Keratinocyte (primary cell): Measurements from ENCODE around the gene KLRC1. TPM values are rescaled to one million over a fixed set of nuclear protein-coding genes. Genes with fewer than 3 reads are reported as not detected.

Experiments
- DNase-seq: peaks from one replicate; pipeline ENCODE4 v3.0.0-alpha.2; 2011; ENCODE audit warnings: low read depth, missing footprints, low spot score
- FAIRE-seq: peaks from 2 replicates; lab custom pipeline; 2011; peaks lifted over from hg19 to GRCh38; lab: Jason Lieb, UNC
- H2AFZ ChIP-seq: 2 replicates; pipeline ENCODE4 v1.6.0; 2012; ENCODE audit warnings: low read length, control low read depth, inconsistent platforms; ENCODE audit not compliant: control insufficient read depth
- H3K27ac ChIP-seq: 2 replicates; pipeline ENCODE4 v1.5.1; 2011; ENCODE audit warnings: low read length; ENCODE audit not compliant: control insufficient read depth, insufficient read depth
- H3K27me3 ChIP-seq: 3 replicates; pipeline ENCODE4 v1.6.0; 2011; ENCODE audit warnings: low read length; ENCODE audit not compliant: control insufficient read depth, insufficient read depth; ENCODE audit errors: extremely low read depth
- H3K36me3 ChIP-seq, 2 experiments: 2 replicates in 1 of 2; 3 replicates in 1 of 2; pipeline ENCODE4 v1.5.1; 2011; ENCODE audit warnings: low read length in 2 of 2, mild to moderate bottlenecking in 1 of 2; ENCODE audit not compliant: control insufficient read depth in 2 of 2, insufficient read depth in 2 of 2; ENCODE audit errors: extremely low read depth in 1 of 2
- H3K4me1 ChIP-seq: 3 replicates; pipeline ENCODE4 v1.5.1; 2011; ENCODE audit warnings: low read length; ENCODE audit not compliant: control insufficient read depth, insufficient read depth; ENCODE audit errors: extremely low read depth
- H3K4me2 ChIP-seq: 3 replicates; pipeline ENCODE4 v1.6.0; 2011; ENCODE audit warnings: low read depth, low read length; ENCODE audit not compliant: control insufficient read depth, insufficient read depth; ENCODE audit errors: extremely low read depth
- H3K4me3 ChIP-seq, 3 experiments: fragments of 200-600 bp in 1 of 3; sonication (generic) in 1 of 3; 2 replicates in 2 of 3; 3 replicates in 1 of 3; pipeline ENCODE4 v1.5.1; 2011 to 2016; ENCODE audit warnings: low read length in 3 of 3, mild to moderate bottlenecking in 3 of 3, control low read depth in 2 of 3, inconsistent platforms in 1 of 3, low read depth in 1 of 3, mixed read lengths in 1 of 3, mixed run types in 1 of 3, moderate library complexity in 1 of 3; ENCODE audit not compliant: control insufficient read depth in 2 of 3, insufficient read depth in 2 of 3; ENCODE audit errors: extremely low read depth in 1 of 3
- H3K79me2 ChIP-seq: 2 replicates; pipeline ENCODE4 v1.6.0; 2012; ENCODE audit warnings: low read length; ENCODE audit not compliant: control insufficient read depth, insufficient read depth
- H3K9ac ChIP-seq: 3 replicates; pipeline ENCODE4 v1.6.0; 2011; ENCODE audit warnings: low read length; ENCODE audit not compliant: control insufficient read depth, insufficient read depth; ENCODE audit errors: extremely low read depth
- H3K9me1 ChIP-seq: 3 replicates; pipeline ENCODE4 v1.6.0; 2011; ENCODE audit warnings: low read length; ENCODE audit not compliant: control insufficient read depth, insufficient read depth; ENCODE audit errors: extremely low read depth
- H3K9me3 ChIP-seq: 2 replicates; pipeline ENCODE4 v1.5.1; 2012; ENCODE audit warnings: low read depth, low read length; ENCODE audit not compliant: control insufficient read depth
- H4K20me1 ChIP-seq: 3 replicates; pipeline ENCODE4 v1.6.0; 2011; ENCODE audit warnings: low read length; ENCODE audit not compliant: control insufficient read depth, insufficient read depth; ENCODE audit errors: extremely low read depth
- EZH2 ChIP-seq: IDR thresholded peaks from one replicate; pipeline ENCODE4 v1.6.1; 2012; ENCODE audit warnings: inconsistent platforms, mild to moderate bottlenecking, low read length, moderate library complexity
- dilution Hi-C: fragments of 300-500 bp; cut with MboI; formaldehyde crosslinking; loops from one replicate; pipeline ENCODE4 v1.7.0; 2020; ENCODE audit warnings: low sequenced_read_pairs; ENCODE audit not compliant: extremely low pct_ligation_motif_present
- polyA plus RNA-seq, 5 experiments: library from polyadenylated mRNA; depleted of rRNA in 3 of 5; stranded (reverse) in 3 of 5; stranded (forward) in 1 of 5; unstranded in 1 of 5; fragments of >200 nt; gene quantifications; 1 replicate in 1 of 5; 2 replicates in 3 of 5; 3 replicates in 1 of 5; pipeline versions ENCODE4 v1.2.1 to v1.2.3, GENCODE V29; 2011 to 2012; ENCODE audit warnings: missing spikeins in 2 of 5, low read depth in 1 of 5, low replicate concordance in 1 of 5
- TF ChIP-seq, protein P1 (sequence below), 3 experiments: IDR thresholded peaks in 1 of 3; conservative IDR thresholded peaks in 1 of 3; optimal IDR thresholded peaks in 1 of 3; 2 replicates in 2 of 3; 3 replicates in 1 of 3; pipeline versions ENCODE3 to v1.5.1; 2011; ENCODE audit warnings: low read length in 3 of 3, mild to moderate bottlenecking in 3 of 3, moderate library complexity in 2 of 3, control low read depth in 1 of 3, inconsistent platforms in 1 of 3; ENCODE audit not compliant: insufficient read depth in 2 of 3; ENCODE audit errors: extremely low read depth in 1 of 3

KLRC1 gene
- polyA plus RNA-seq, 1 donor (not counting 4 experiments of a cell fraction or from before 2014, with no cell fraction given): 0.07 TPM

GRCh38 chr12:10455766-10456165 is 2.6 kb upstream of the KLRC1 start:
- Histone ChIP-seq H3K4me3 (no peak overlapping the region), H3K27ac (no peak overlapping the region), H3K9me3 (no peaks in the 10 kb centered on the region), H3K9me1 (no peaks in the 10 kb centered on the region), H3K36me3 (no peaks in the 10 kb centered on the region), H3K4me1 (no peaks in the 10 kb centered on the region), H4K20me1 (no peaks in the 10 kb centered on the region), H3K79me2 (no peaks in the 10 kb centered on the region), H3K9ac (no peak overlapping the region), H2AFZ (no peak overlapping the region), H3K4me2 (no peak overlapping the region), H3K27me3 (no peaks in the 10 kb centered on the region)
- dilution Hi-C loops: no loop called here
- TF ChIP-seq, protein P1, sequence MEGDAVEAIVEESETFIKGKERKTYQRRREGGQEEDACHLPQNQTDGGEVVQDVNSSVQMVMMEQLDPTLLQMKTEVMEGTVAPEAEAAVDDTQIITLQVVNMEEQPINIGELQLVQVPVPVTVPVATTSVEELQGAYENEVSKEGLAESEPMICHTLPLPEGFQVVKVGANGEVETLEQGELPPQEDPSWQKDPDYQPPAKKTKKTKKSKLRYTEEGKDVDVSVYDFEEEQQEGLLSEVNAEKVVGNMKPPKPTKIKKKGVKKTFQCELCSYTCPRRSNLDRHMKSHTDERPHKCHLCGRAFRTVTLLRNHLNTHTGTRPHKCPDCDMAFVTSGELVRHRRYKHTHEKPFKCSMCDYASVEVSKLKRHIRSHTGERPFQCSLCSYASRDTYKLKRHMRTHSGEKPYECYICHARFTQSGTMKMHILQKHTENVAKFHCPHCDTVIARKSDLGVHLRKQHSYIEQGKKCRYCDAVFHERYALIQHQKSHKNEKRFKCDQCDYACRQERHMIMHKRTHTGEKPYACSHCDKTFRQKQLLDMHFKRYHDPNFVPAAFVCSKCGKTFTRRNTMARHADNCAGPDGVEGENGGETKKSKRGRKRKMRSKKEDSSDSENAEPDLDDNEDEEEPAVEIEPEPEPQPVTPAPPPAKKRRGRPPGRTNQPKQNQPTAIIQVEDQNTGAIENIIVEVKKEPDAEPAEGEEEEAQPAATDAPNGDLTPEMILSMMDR (optimal IDR thresholded peaks at IDR 0.05 in 1 of 3, IDR thresholded peaks at IDR 0.05 in 1 of 3, conservative IDR thresholded peaks at IDR 0.05 in 1 of 3; ENCODE audit: extremely low read depth in 1 of 3, insufficient read depth in 2 of 3, low read length in 3 of 3): no peak
- no peak for TF ChIP-seq EZH2
- no peak for FAIRE-seq
- no peak for DNase-seq

GRCh38 chr12:10454531-10454930 is 1.4 kb upstream of the KLRC1 start:
- H3K27me3 ChIP-seq: no peaks in the 10 kb centered on the region
- no peaks in the 10 kb centered on the region for H3K4me1 ChIP-seq
- H3K4me2 ChIP-seq: no peak overlapping the region
- H3K27ac ChIP-seq: no peak overlapping the region
- dilution Hi-C loops: no loop called here
- no peak overlapping the region for H3K9ac ChIP-seq
- no peak overlapping the region for H2AFZ ChIP-seq
- no peaks in the 10 kb centered on the region for H3K36me3 ChIP-seq
- no peak for TF ChIP-seq EZH2
- TF ChIP-seq, protein P1 (optimal IDR thresholded peaks at IDR 0.05 in 1 of 3, IDR thresholded peaks at IDR 0.05 in 1 of 3, conservative IDR thresholded peaks at IDR 0.05 in 1 of 3; ENCODE audit: extremely low read depth in 1 of 3, insufficient read depth in 2 of 3, low read length in 3 of 3): no peak
- H3K9me1 ChIP-seq: no peaks in the 10 kb centered on the region
- H3K4me3 ChIP-seq: no peak overlapping the region
- no peaks in the 10 kb centered on the region for H3K9me3 ChIP-seq
- H4K20me1 ChIP-seq: no peaks in the 10 kb centered on the region
- DNase-seq (no peak), FAIRE-seq (no peak)
- no peaks in the 10 kb centered on the region for H3K79me2 ChIP-seq
